GM23338 (cell line): ENCODE results near the gene ORC4. TPM values are rescaled to one million over a fixed set of nuclear protein-coding genes. Genes with fewer than 3 reads are reported as not detected.
"Not testable (repeated sequence)": the region's sequence is repeated elsewhere in the genome, so short reads cannot be mapped to it uniquely, and the experiment has no call there.

Experiments used
- ATAC-seq: fragments of 200-7000 bp; cut with Tn5 transposase; 3 replicates; pipeline ENCODE4 v1.9.1; 2020
- DNase-seq: peaks from one replicate; pipeline ENCODE4 v3.0.0-alpha.2; 2015; ENCODE audit warnings: low spot score
- H2AFZ ChIP-seq: fragments of 200-600 bp; sonication (generic); 2 replicates; pipeline ENCODE4 v1.8.0; 2016; ENCODE audit warnings: antibody characterized with exemption, mild to moderate bottlenecking, moderate library complexity
- H3F3A ChIP-seq: fragments of 200-600 bp; sonication (generic); replicated peaks from 2 replicates; pipeline ENCODE4 v1.8.0; 2017; ENCODE audit warnings: antibody characterized with exemption, mixed run types, low read depth
- H3K27ac ChIP-seq: fragments of 200-600 bp; sonication (generic); 2 replicates; pipeline ENCODE4 v1.6.1; 2016; ENCODE audit warnings: low read depth
- H3K27me3 ChIP-seq: fragments of 200-600 bp; sonication (generic); 2 replicates; pipeline ENCODE4 v1.8.0; 2016; ENCODE audit warnings: mild to moderate bottlenecking, mixed run types, moderate library complexity; ENCODE audit not compliant: insufficient read depth
- H3K36me3 ChIP-seq: fragments of 200-600 bp; sonication (generic); 2 replicates; pipeline ENCODE4 v1.8.0; 2016; ENCODE audit warnings: mild to moderate bottlenecking; ENCODE audit not compliant: insufficient read depth
- H3K4me1 ChIP-seq: fragments of 200-600 bp; sonication (generic); 2 replicates; pipeline ENCODE4 v1.8.0; 2016; ENCODE audit warnings: mild to moderate bottlenecking, moderate library complexity; ENCODE audit not compliant: insufficient read depth
- H3K4me2 ChIP-seq: fragments of 200-600 bp; sonication (generic); 2 replicates; pipeline ENCODE4 v1.7.1; 2017; ENCODE audit warnings: mixed run types
- H3K4me3 ChIP-seq: fragments of 200-600 bp; sonication (generic); 2 replicates; pipeline ENCODE4 v1.6.1; 2016; ENCODE audit warnings: mixed run types
- H3K79me2 ChIP-seq: fragments of 200-600 bp; sonication (generic); replicated peaks from 2 replicates; pipeline ENCODE4 v1.8.0; 2017; ENCODE audit warnings: mild to moderate bottlenecking; ENCODE audit not compliant: insufficient read depth
- H3K9me2 ChIP-seq: fragments of 200-600 bp; sonication (generic); 2 replicates; pipeline ENCODE4 v1.8.0; 2017; ENCODE audit not compliant: insufficient read depth
- H4K20me1 ChIP-seq: fragments of 200-600 bp; sonication (generic); replicated peaks from 2 replicates; pipeline ENCODE4 v1.8.0; 2017; ENCODE audit warnings: mild to moderate bottlenecking; ENCODE audit not compliant: insufficient read depth
- H3K27ac Mint-ChIP-seq: 2 replicates; pipeline ENCODE4 v1.8.0; 2020; ENCODE audit warnings: inconsistent platforms, mild to moderate bottlenecking, moderate library complexity, mixed read lengths
- H3K27me3 Mint-ChIP-seq: 3 replicates; pipeline ENCODE4 v1.8.0; 2022; ENCODE audit warnings: low read depth, mild to moderate bottlenecking, moderate library complexity, mixed read lengths, inconsistent platforms; ENCODE audit not compliant: insufficient read depth, poor library complexity
- H3K36me3 Mint-ChIP-seq: 3 replicates; pipeline ENCODE4 v1.8.0; 2021; ENCODE audit warnings: low read depth, mild to moderate bottlenecking, inconsistent platforms, moderate library complexity, mixed read lengths
- H3K4me1 Mint-ChIP-seq: 3 replicates; pipeline ENCODE4 v1.8.0; 2020; ENCODE audit warnings: mild to moderate bottlenecking, inconsistent platforms, mixed read lengths
- H3K4me3 Mint-ChIP-seq: 3 replicates; pipeline ENCODE4 v1.8.0; 2021; ENCODE audit warnings: moderate library complexity, mild to moderate bottlenecking, inconsistent platforms, mixed read lengths
- H3K9me3 Mint-ChIP-seq: 3 replicates; pipeline ENCODE4 v1.8.0; 2020; ENCODE audit warnings: moderate library complexity, mild to moderate bottlenecking, inconsistent platforms, mixed read lengths
- CTCF ChIP-seq, 2 experiments: fragments of 200-600 bp in 1 of 2; sonication (generic) in 1 of 2; conservative IDR thresholded peaks; 2 replicates each; pipeline versions ENCODE4 v1.5.1 to v1.6.1; 2016 to 2017; ENCODE audit warnings: antibody characterized with exemption in 2 of 2, low read depth in 2 of 2, mild to moderate bottlenecking in 2 of 2, moderate library complexity in 1 of 2
- EZH2 ChIP-seq: fragments of 200-600 bp; sonication (generic); IDR thresholded peaks from one replicate; pipeline ENCODE4 v1.8.0; 2017; ENCODE audit warnings: antibody characterized with exemption, mild to moderate bottlenecking, low read depth; ENCODE audit not compliant: unreplicated experiment
- ZNF114 ChIP-seq: fragments of 250-450 bp; sonication (Bioruptor Pico); IDR thresholded peaks from 2 replicates; pipeline ENCODE4 v1.5.0; 2020; ENCODE audit warnings: mild to moderate bottlenecking, moderate library complexity
- ZNF331 ChIP-seq: fragments of 250-450 bp; sonication (Bioruptor Pico); IDR thresholded peaks from 2 replicates; pipeline ENCODE4 v1.5.0; 2020; ENCODE audit warnings: low read depth, mild to moderate bottlenecking, moderate library complexity
- polyA plus RNA-seq: library from polyadenylated mRNA; unstranded; fragments of >200 nt; fragmentation: Nextera tagmentation; extraction: Ambion mirVana; gene quantifications from 2 replicates; pipeline ENCODE4 v1.2.1, GENCODE V29; 2016
- total RNA-seq: library from RNA; depleted of rRNA; stranded (reverse); fragments of >200 nt; shearing (Covaris generic); gene quantifications from 2 replicates; pipeline ENCODE4 v1.2.3, GENCODE V29; 2014
- TF ChIP-seq, protein P1 (sequence below): fragments of 250-450 bp; sonication (Bioruptor Pico); IDR thresholded peaks from 2 replicates; pipeline ENCODE4 v1.5.0; 2020; ENCODE audit warnings: mild to moderate bottlenecking, moderate library complexity

Gene ORC4
- total and polyA plus RNA-seq, 2 experiments from 2014 or later: 47.5 to 177 TPM

DNA sequence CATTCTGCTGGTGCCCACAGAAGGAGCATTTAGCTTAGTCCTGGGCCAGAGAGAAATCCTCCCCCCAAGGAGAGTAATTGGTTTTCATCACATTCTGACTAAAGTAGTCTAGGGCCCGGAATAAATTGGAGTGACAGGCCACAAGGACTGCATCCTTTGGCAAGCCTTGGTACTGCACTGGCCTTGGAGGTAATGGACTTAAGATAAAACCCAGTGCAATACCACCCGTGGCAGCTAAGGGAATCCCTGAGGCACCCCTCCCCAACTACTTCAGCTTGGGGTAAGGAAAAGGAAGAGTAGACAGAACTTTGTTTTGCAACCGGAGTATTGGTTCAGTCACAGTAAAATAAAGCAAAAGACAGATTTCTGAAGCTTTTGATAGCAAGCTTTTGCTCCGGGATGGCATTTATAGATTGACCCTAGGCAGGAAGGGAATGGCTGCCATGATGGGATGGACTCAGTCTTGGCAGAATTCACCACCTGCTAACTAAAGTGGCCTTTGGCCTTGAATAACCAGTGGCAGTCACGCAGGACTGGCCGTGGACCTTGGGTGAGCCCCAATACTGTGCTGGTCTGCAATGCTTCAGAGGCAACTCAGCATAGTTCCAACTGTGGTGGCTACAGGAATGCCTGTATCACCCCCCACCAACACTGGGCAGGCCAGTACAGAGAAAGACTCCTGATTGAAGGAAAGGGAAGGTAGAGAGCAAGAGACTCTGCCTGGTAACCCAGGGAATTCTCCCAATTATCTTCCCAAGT lies 14.1 kb downstream of the ORC4 start:
- Mint-ChIP-seq H3K4me1 (peaks cover 29% of the 10 kb centered on the region), H3K27me3 (peaks cover 1% of the 10 kb centered on the region), H3K4me3 (no peak overlapping the region), H3K36me3 (peaks cover 34% of the 10 kb centered on the region), H3K27ac (peak overlapping the region; percentile 27; the same call in 1 of the 2 replicates), H3K9me3 (peaks cover 13% of the 10 kb centered on the region; the same call in 2 of the 3 replicates)
- H3K27ac ChIP-seq: no peak overlapping the region
- H3K4me2 ChIP-seq: no peak overlapping the region
- H3K79me2 ChIP-seq: peaks cover 100% of the 10 kb centered on the region
- no peaks in the 10 kb centered on the region for H3K27me3 ChIP-seq
- ATAC-seq: peak; percentile 94
- no peaks in the 10 kb centered on the region for H3F3A ChIP-seq
- H2AFZ ChIP-seq: no peak overlapping the region
- H4K20me1 ChIP-seq: peaks cover 61% of the 10 kb centered on the region
- peaks cover 18% of the 10 kb centered on the region for H3K4me1 ChIP-seq
- DNase-seq: peak; percentile 76
- H3K4me3 ChIP-seq: no peak overlapping the region
- peaks cover 6% of the 10 kb centered on the region; the same call in 1 of the 2 replicates for H3K9me2 ChIP-seq
- H3K36me3 ChIP-seq: no peaks in the 10 kb centered on the region
- TF ChIP-seq ZNF114 (CRISPR knock-in tag): no peak
- TF ChIP-seq CTCF (conservative IDR thresholded peaks at IDR 0.05; ENCODE audit: low read depth in 2 of 2): peak in 1 of 2 experiments; percentile 47; a peak in 1 of 4 replicates

DNA sequence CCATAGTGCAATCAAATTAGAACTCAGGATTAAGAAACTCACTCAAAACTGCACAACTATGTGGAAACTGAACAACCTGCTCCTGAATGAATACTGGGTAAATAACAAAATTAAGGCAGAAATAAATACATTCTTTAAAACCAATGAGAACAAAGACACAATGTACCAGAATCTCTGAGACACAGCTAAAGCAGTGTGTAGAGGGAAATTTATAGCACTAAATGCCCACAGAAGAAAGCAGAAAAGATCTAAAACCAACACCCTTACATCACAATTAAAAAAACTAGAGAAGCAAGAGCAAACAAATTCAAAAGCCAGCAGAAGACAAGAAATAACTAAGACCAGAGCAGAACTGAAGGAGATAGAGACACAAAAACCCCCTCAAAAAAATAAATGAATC lies 18.1 kb downstream of the ORC4 start:
- not testable (repeated sequence) for DNase-seq, H3K27ac Mint-ChIP-seq, H3K4me3 ChIP-seq, H3K4me2 ChIP-seq, H3K36me3 ChIP-seq, ATAC-seq, H3F3A ChIP-seq, H3K4me3 Mint-ChIP-seq, H3K27me3 Mint-ChIP-seq, H3K27me3 ChIP-seq, H3K9me2 ChIP-seq, H2AFZ ChIP-seq, H3K27ac ChIP-seq
- peaks cover 32% of the 10 kb centered on the region for H3K4me1 ChIP-seq
- H3K79me2 ChIP-seq: peaks cover 100% of the 10 kb centered on the region
- peaks cover 13% of the 10 kb centered on the region; the same call in 2 of the 3 replicates for H3K9me3 Mint-ChIP-seq
- peaks cover 46% of the 10 kb centered on the region for H3K4me1 Mint-ChIP-seq
- H3K36me3 Mint-ChIP-seq: peaks cover 42% of the 10 kb centered on the region
- peaks cover 41% of the 10 kb centered on the region for H4K20me1 ChIP-seq

GRCh38 chr2:148000095-148000494 lies 20.4 kb downstream of the ORC4 start:
- H3K27ac ChIP-seq: no peak overlapping the region
- H3K36me3 ChIP-seq: no peaks in the 10 kb centered on the region
- H2AFZ ChIP-seq: no peak overlapping the region
- peaks cover 41% of the 10 kb centered on the region for H3K4me1 Mint-ChIP-seq
- H3K4me3 Mint-ChIP-seq: no peak overlapping the region; the same call in 2 of the 3 replicates
- no peaks in the 10 kb centered on the region for H3K27me3 ChIP-seq
- H3K4me2 ChIP-seq: no peak overlapping the region
- peaks cover 32% of the 10 kb centered on the region for H3K4me1 ChIP-seq
- no peak for ATAC-seq
- H3K9me3 Mint-ChIP-seq: peaks cover 29% of the 10 kb centered on the region
- peaks cover 4% of the 10 kb centered on the region for H3K27me3 Mint-ChIP-seq
- H3K9me2 ChIP-seq: no peaks in the 10 kb centered on the region
- peaks cover 56% of the 10 kb centered on the region for H3K36me3 Mint-ChIP-seq
- H3K79me2 ChIP-seq: peaks cover 100% of the 10 kb centered on the region
- H3K27ac Mint-ChIP-seq: no peak overlapping the region
- peaks cover 31% of the 10 kb centered on the region for H4K20me1 ChIP-seq
- no peak overlapping the region for H3K4me3 ChIP-seq
- no peaks in the 10 kb centered on the region for H3F3A ChIP-seq
- no peak for DNase-seq
- TF ChIP-seq ZNF331 (CRISPR knock-in tag) (no peak), EZH2 (no peak)
- TF ChIP-seq, protein P1, sequence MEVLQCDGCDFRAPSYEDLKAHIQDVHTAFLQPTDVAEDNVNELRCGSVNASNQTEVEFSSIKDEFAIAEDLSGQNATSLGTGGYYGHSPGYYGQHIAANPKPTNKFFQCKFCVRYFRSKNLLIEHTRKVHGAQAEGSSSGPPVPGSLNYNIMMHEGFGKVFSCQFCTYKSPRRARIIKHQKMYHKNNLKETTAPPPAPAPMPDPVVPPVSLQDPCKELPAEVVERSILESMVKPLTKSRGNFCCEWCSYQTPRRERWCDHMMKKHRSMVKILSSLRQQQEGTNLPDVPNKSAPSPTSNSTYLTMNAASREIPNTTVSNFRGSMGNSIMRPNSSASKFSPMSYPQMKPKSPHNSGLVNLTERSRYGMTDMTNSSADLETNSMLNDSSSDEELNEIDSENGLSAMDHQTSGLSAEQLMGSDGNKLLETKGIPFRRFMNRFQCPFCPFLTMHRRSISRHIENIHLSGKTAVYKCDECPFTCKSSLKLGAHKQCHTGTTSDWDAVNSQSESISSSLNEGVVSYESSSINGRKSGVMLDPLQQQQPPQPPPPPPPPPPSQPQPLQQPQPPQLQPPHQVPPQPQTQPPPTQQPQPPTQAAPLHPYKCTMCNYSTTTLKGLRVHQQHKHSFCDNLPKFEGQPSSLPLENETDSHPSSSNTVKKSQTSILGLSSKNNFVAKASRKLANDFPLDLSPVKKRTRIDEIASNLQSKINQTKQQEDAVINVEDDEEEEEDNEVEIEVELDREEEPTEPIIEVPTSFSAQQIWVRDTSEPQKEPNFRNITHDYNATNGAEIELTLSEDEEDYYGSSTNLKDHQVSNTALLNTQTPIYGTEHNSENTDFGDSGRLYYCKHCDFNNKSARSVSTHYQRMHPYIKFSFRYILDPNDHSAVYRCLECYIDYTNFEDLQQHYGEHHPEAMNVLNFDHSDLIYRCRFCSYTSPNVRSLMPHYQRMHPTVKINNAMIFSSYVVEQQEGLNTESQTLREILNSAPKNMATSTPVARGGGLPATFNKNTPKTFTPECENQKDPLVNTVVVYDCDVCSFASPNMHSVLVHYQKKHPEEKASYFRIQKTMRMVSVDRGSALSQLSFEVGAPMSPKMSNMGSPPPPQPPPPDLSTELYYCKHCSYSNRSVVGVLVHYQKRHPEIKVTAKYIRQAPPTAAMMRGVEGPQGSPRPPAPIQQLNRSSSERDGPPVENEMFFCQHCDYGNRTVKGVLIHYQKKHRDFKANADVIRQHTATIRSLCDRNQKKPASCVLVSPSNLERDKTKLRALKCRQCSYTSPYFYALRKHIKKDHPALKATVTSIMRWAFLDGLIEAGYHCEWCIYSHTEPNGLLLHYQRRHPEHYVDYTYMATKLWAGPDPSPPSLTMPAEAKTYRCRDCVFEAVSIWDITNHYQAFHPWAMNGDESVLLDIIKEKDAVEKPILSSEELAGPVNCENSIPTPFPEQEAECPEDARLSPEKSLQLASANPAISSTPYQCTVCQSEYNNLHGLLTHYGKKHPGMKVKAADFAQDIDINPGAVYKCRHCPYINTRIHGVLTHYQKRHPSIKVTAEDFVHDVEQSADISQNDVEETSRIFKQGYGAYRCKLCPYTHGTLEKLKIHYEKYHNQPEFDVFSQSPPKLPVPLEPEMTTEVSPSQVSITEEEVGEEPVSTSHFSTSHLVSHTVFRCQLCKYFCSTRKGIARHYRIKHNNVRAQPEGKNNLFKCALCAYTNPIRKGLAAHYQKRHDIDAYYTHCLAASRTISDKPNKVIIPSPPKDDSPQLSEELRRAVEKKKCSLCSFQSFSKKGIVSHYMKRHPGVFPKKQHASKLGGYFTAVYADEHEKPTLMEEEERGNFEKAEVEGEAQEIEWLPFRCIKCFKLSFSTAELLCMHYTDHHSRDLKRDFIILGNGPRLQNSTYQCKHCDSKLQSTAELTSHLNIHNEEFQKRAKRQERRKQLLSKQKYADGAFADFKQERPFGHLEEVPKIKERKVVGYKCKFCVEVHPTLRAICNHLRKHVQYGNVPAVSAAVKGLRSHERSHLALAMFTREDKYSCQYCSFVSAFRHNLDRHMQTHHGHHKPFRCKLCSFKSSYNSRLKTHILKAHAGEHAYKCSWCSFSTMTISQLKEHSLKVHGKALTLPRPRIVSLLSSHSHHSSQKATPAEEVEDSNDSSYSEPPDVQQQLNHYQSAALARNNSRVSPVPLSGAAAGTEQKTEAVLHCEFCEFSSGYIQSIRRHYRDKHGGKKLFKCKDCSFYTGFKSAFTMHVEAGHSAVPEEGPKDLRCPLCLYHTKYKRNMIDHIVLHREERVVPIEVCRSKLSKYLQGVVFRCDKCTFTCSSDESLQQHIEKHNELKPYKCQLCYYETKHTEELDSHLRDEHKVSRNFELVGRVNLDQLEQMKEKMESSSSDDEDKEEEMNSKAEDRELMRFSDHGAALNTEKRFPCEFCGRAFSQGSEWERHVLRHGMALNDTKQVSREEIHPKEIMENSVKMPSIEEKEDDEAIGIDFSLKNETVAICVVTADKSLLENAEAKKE (CRISPR knock-in tag): no peak
